K562 (cell line): Measurements from ENCODE around the gene SRCAP. TPM values are rescaled to one million over a fixed set of nuclear protein-coding genes. Genes with fewer than 3 reads are reported as not detected.

Experiments used
- ATAC-seq: fragments of 200-7000 bp; cut with Tn5 transposase; 3 replicates; pipeline ENCODE4 v1.9.1; 2020; ENCODE audit warnings: moderate library complexity
- BruUV-seq: library from RNA; stranded (reverse); fragments of 400-500 nt; replicated peaks from 2 replicates; lab custom pipeline; 2021; lab: Mats Ljungman, UMichigan
- CTCF ChIA-PET: fragments of 300-600 bp; formaldehyde crosslinking; extraction: SDS; loops from one replicate; lab custom pipeline; 2021; ENCODE audit warnings: low intra/inter-chr PET ratio; lab: Yijun Ruan, JAX
- POLR2A ChIA-PET: fragments of 300-600, 350-650 bp; sonication (Branson Sonifier 250); formaldehyde crosslinking; extraction: SDS; loops from one replicate; lab custom pipeline; 2021; ENCODE audit warnings: antibody characterized with exemption, inconsistent platforms; lab: Yijun Ruan, JAX
- DNase-seq, 4 experiments: peaks; one replicate each; pipeline versions ENCODE4 v3.0.0 to v3.0.0-alpha.2; 2011 to 2018; ENCODE audit warnings: low spot score in 3 of 4, mixed read lengths in 3 of 4; ENCODE audit errors: extremely low read depth in 1 of 4
- FAIRE-seq: peaks from 2 replicates; lab custom pipeline; 2011; peaks lifted over from hg19 to GRCh38; lab: Jason Lieb, UNC
- H2AFZ ChIP-seq: 2 replicates; pipeline ENCODE4 v1.6.0; 2011; ENCODE audit warnings: low read depth, low read length, control low read depth, inconsistent platforms
- H3K27ac ChIP-seq: fragments of 200-600 bp; 3 replicates; pipeline ENCODE4 v1.8.0; 2011; ENCODE audit warnings: low read depth, mild to moderate bottlenecking, control low read depth, inconsistent platforms, low read length, moderate library complexity, mixed read lengths; ENCODE audit errors: extremely low read depth
- H3K27me3 ChIP-seq, 2 experiments: fragments of 300-600 bp in 1 of 2; 2 replicates in 1 of 2; 3 replicates in 1 of 2; pipeline versions ENCODE4 v1.6.0 to v1.8.0; 2011; ENCODE audit warnings: inconsistent platforms in 2 of 2, low read length in 2 of 2, mild to moderate bottlenecking in 1 of 2, mixed read lengths in 1 of 2, moderate library complexity in 1 of 2; ENCODE audit not compliant: control insufficient read depth in 2 of 2, insufficient read depth in 2 of 2
- H3K36me3 ChIP-seq: fragments of 300-600 bp; 3 replicates; pipeline ENCODE4 v1.8.0; 2011; ENCODE audit warnings: mild to moderate bottlenecking, low read length, inconsistent platforms; ENCODE audit not compliant: control insufficient read depth, insufficient read depth
- H3K4me1 ChIP-seq, 2 experiments: fragments of 200-600 bp in 1 of 2; replicated peaks in 1 of 2; 2 replicates in 1 of 2; 3 replicates in 1 of 2; pipeline versions ENCODE4 v1.5.1 to v1.8.0; 2011; ENCODE audit warnings: inconsistent platforms in 2 of 2, low read length in 2 of 2, mild to moderate bottlenecking in 1 of 2, mixed read lengths in 1 of 2, moderate library complexity in 1 of 2; ENCODE audit not compliant: control insufficient read depth in 2 of 2, insufficient read depth in 2 of 2
- H3K4me2 ChIP-seq: 2 replicates; pipeline ENCODE4 v1.6.1; 2011; ENCODE audit warnings: low read length, control low read depth, inconsistent platforms, mixed read lengths; ENCODE audit not compliant: insufficient read depth
- H3K4me3 ChIP-seq: fragments of 200-600 bp; sonication (generic), shearing (Covaris generic); 2 replicates; pipeline ENCODE4 v1.5.1; 2016; ENCODE audit warnings: control low read depth, inconsistent platforms
- H3K79me2 ChIP-seq: fragments of 200-600 bp; 3 replicates; pipeline ENCODE4 v1.8.0; 2011; ENCODE audit warnings: low read length, inconsistent platforms; ENCODE audit not compliant: control insufficient read depth, insufficient read depth
- H3K9ac ChIP-seq, 2 experiments: 2 replicates each; pipeline versions ENCODE4 v1.6.0 to v1.6.1; 2011; ENCODE audit warnings: low read depth in 2 of 2, low read length in 2 of 2, control low read depth in 1 of 2, inconsistent platforms in 1 of 2, mild to moderate bottlenecking in 1 of 2, mixed read lengths in 1 of 2; ENCODE audit not compliant: insufficient read depth in 1 of 2
- H3K9me1 ChIP-seq: one replicate; pipeline ENCODE4 v1.6.0; 2011; ENCODE audit warnings: inconsistent platforms, mild to moderate bottlenecking, low read length, moderate library complexity; ENCODE audit not compliant: control insufficient read depth, insufficient read depth
- H3K9me3 ChIP-seq: replicated peaks from 2 replicates; pipeline ENCODE4 v1.5.1; 2011; ENCODE audit warnings: low read depth, low read length, inconsistent platforms; ENCODE audit not compliant: control insufficient read depth, insufficient read depth
- H4K20me1 ChIP-seq: replicated peaks from 2 replicates; pipeline ENCODE4 v1.6.1; 2011; ENCODE audit warnings: low read length, inconsistent platforms, mixed read lengths; ENCODE audit not compliant: control insufficient read depth, insufficient read depth
- CBFB ChIP-seq: sonication (generic); formaldehyde crosslinking; IDR thresholded peaks from 2 replicates; pipeline ENCODE4 v1.4.0; 2020; ENCODE audit warnings: mild to moderate bottlenecking, missing genetic modification reagents
- CXXC5 ChIP-seq: fragments of 250-450 bp; sonication (Bioruptor Pico); IDR thresholded peaks from 2 replicates; pipeline ENCODE4 v1.8.0; 2022; ENCODE audit warnings: inconsistent platforms, mild to moderate bottlenecking, moderate library complexity
- EGR1 ChIP-seq: fragments of 450-650 bp; conservative IDR thresholded peaks from 2 replicates; pipeline ENCODE4 v1.6.1; 2017; ENCODE audit warnings: mild to moderate bottlenecking
- KDM5B ChIP-seq: fragments of 200-600 bp; sonication (generic); IDR thresholded peaks from 2 replicates; pipeline ENCODE4 v1.6.1; 2012; ENCODE audit warnings: low read depth, mild to moderate bottlenecking, moderate library complexity, low read length, control low read depth, inconsistent platforms; ENCODE audit not compliant: insufficient replicate concordance
- POLR2G ChIP-seq: fragments of 200-400 bp; formaldehyde crosslinking; IDR thresholded peaks from 2 replicates; pipeline ENCODE4 v1.6.1; 2017; ENCODE audit warnings: low read depth, mild to moderate bottlenecking, antibody characterized with exemption, low read length, moderate library complexity
- ZNF143 ChIP-seq: sonication (generic); formaldehyde crosslinking; IDR thresholded peaks from 2 replicates; pipeline ENCODE4 v1.9.0; 2022; ENCODE audit warnings: mild to moderate bottlenecking, missing genetic modification reagents
- ZNF57 ChIP-seq: fragments of 450-650 bp; formaldehyde crosslinking; IDR thresholded peaks from 2 replicates; pipeline ENCODE4 v1.4.0; 2020; ENCODE audit warnings: mild to moderate bottlenecking, moderate library complexity
- WGBS: fragments of 100-300 bp; shearing (Covaris generic); methylation state at CpG from one replicate; pipeline ENCODE4 v1.1.6; 2016; ENCODE audit warnings: low coverage, mixed read lengths; ENCODE audit not compliant: insufficient coverage; ENCODE audit errors: missing lambda C conversion rate; 5-methylcytosine and 5-hydroxymethylcytosine counted together
- in situ Hi-C: fragments of 300-500 bp; cut with MboI; formaldehyde crosslinking; loops from 4 replicates; pipeline ENCODE4 v1.15.0; 2018; ENCODE audit warnings: inconsistent platforms, mixed read lengths
- intact Hi-C: fragments of 100-400 bp; cut with micrococcal nuclease; formaldehyde crosslinking; loops from 2 replicates; pipeline ENCODE4 v1.14.2; 2022
- polyA plus RNA-seq, 8 experiments: library from polyadenylated mRNA; depleted of rRNA in 4 of 8; stranded (reverse) in 5 of 8; unstranded in 3 of 8; fragments of >200 nt; fragmentation: Nextera tagmentation in 2 of 8; fragmentation: Illumina TruSeq in 1 of 8; extraction: Ambion mirVana in 2 of 8; extraction: Trizol in 1 of 8; gene quantifications; 2 replicates each; pipeline versions ENCODE4 v1.2.1 to v1.2.3, GENCODE V29; 2011 to 2014; ENCODE audit warnings: inconsistent platforms in 1 of 8, missing spikeins in 1 of 8
- total RNA-seq, 7 experiments: library from RNA; depleted of rRNA in 6 of 7; stranded (reverse); fragments of >200 nt in 6 of 7; fragmentation: Illumina TruSeq in 2 of 7; extraction: Trizol in 2 of 7; gene quantifications; 2 replicates each; pipeline versions ENCODE4 v1.2.1 to v1.2.3, GENCODE V29; 2011 to 2021; ENCODE audit warnings: low replicate concordance in 1 of 7
- TF ChIP-seq, protein P1 (sequence below): fragments of 200-400 bp; formaldehyde crosslinking; IDR thresholded peaks from 2 replicates; pipeline ENCODE4 v1.6.1; 2017; ENCODE audit warnings: mild to moderate bottlenecking, low read depth, low read length, moderate library complexity

The SRCAP gene
- total and polyA plus RNA-seq, 9 of the 15 experiments (the other 6 are each of a cell fraction or from before 2014, with no cell fraction given) = 0.21 to 62.6 (median 5.8) TPM

DNA sequence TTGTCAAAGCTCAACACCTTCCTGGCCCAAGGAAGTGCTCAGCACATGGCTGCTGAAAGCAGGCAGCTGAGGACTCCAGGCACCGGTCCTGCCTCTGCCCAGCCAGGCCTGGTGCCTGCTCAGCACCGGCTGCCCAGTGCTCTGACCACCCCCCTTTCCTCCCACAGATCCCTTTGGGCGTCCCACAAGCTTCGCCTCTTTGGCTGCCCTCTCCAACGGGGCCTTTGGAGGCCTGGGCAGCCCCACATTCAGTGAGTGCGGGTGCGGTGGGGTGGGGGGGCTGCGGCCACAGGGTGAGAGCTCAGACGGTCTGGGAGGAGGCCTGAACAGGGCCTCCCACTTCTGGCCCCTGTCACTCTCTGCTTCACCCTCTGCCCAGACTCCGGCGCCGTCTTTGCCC lies 30.6 kb upstream of the SRCAP start:
- H3K9me3 ChIP-seq = no peaks in the 10 kb centered on the region
- no peak for FAIRE-seq
- H3K9me1 ChIP-seq = no peaks in the 10 kb centered on the region
- no peaks in the 10 kb centered on the region for H3K27me3 ChIP-seq
- in situ Hi-C loops (no loop called here), intact Hi-C loops (no loop called here)
- no peak overlapping the region for H3K27ac ChIP-seq
- H3K79me2 ChIP-seq = peaks cover 6% of the 10 kb centered on the region
- H3K4me3 ChIP-seq = no peak overlapping the region
- H2AFZ ChIP-seq = no peak overlapping the region
- peaks cover 72% of the 10 kb centered on the region; the same call in 2 of the 3 replicates for H3K36me3 ChIP-seq
- ChIA-PET POLR2A (interaction anchor here (0.7 kb wide), 1 partner anchor 297 kb away, joined by 4 read pairs; no protein-coding TSS in a partner anchor), CTCF (no interaction called here)
- 93% methylated on average over 7 of the region's 12 CpGs for WGBS
- peaks cover 0 to 23% of the 10 kb centered on the region in 2 experiments; a peak in 2 of 5 replicates for H3K4me1 ChIP-seq
- no TSS peak for BruUV-seq
- DNase-seq = peak in 1 of 4 experiments; percentile 7
- H4K20me1 ChIP-seq = 0 out of 2 replicates have a peak, but pooled peaks cover 7% of the 10 kb centered on the region
- H3K9ac ChIP-seq = 0 out of 4 replicates have a peak overlapping the region, but pooled peaks of 1 of the 2 experiments have one; percentile 56
- TF ChIP-seq CBFB (CRISPR knock-in tag) = no peak
- TF ChIP-seq POLR2G = peak; percentile 60
- TF ChIP-seq CXXC5 = no peak
- TF ChIP-seq, protein P1, sequence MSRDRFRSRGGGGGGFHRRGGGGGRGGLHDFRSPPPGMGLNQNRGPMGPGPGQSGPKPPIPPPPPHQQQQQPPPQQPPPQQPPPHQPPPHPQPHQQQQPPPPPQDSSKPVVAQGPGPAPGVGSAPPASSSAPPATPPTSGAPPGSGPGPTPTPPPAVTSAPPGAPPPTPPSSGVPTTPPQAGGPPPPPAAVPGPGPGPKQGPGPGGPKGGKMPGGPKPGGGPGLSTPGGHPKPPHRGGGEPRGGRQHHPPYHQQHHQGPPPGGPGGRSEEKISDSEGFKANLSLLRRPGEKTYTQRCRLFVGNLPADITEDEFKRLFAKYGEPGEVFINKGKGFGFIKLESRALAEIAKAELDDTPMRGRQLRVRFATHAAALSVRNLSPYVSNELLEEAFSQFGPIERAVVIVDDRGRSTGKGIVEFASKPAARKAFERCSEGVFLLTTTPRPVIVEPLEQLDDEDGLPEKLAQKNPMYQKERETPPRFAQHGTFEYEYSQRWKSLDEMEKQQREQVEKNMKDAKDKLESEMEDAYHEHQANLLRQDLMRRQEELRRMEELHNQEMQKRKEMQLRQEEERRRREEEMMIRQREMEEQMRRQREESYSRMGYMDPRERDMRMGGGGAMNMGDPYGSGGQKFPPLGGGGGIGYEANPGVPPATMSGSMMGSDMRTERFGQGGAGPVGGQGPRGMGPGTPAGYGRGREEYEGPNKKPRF = no peak
- no peak for TF ChIP-seq ZNF143 (CRISPR knock-in tag)
- no peak for TF ChIP-seq ZNF57
- no peak for TF ChIP-seq EGR1
- TF ChIP-seq KDM5B = no peak
- no peak overlapping the region for H3K4me2 ChIP-seq
- ATAC-seq = no peak
